H1 (cell line): ENCODE data around the gene SNRNP70. TPM values are rescaled to one million over a fixed set of nuclear protein-coding genes. Genes with fewer than 3 reads are reported as not detected.

Experiments
- CTCF ChIA-PET: fragments of 300-600 bp; sonication (Branson Sonifier 250); formaldehyde crosslinking; loops from one replicate; lab custom pipeline; 2021; ENCODE audit not compliant: partially characterized antibody; lab: Charles Lee
- POLR2A ChIA-PET: fragments of 300-600 bp; sonication (Branson Sonifier 250); formaldehyde crosslinking; loops from one replicate; lab custom pipeline; 2021; ENCODE audit warnings: inconsistent platforms; ENCODE audit not compliant: partially characterized antibody; lab: Charles Lee
- DNase-seq, 2 experiments: peaks; one replicate each; pipeline versions ENCODE4 v3.0.0 to v3.0.0-alpha.2; 2010 to 2022; ENCODE audit warnings: low spot score in 2 of 2, low read depth in 1 of 2, mixed read lengths in 1 of 2
- FAIRE-seq: peaks from 2 replicates; lab custom pipeline; 2011; peaks lifted over from hg19 to GRCh38; lab: Jason Lieb, UNC
- H2AFZ ChIP-seq: 2 replicates; pipeline ENCODE4 v1.8.1; 2012; ENCODE audit warnings: low read length, inconsistent platforms
- H2AK5ac ChIP-seq: 2 replicates; pipeline ENCODE4 v1.6.1; 2013; ENCODE audit warnings: low read depth, low read length
- H2BK120ac ChIP-seq: replicated peaks from 2 replicates; pipeline ENCODE3; 2013; ENCODE audit warnings: low read depth, low read length, inconsistent platforms
- H2BK12ac ChIP-seq: 2 replicates; pipeline ENCODE4 v1.6.1; 2013; ENCODE audit warnings: low read depth, low read length
- H2BK15ac ChIP-seq: 2 replicates; pipeline ENCODE4 v1.6.1; 2013; ENCODE audit warnings: low read length
- H2BK20ac ChIP-seq: 2 replicates; pipeline ENCODE4 v1.6.1; 2013; ENCODE audit warnings: low read length
- H2BK5ac ChIP-seq: 2 replicates; pipeline ENCODE4 v1.6.1; 2013; ENCODE audit warnings: low read depth, low read length
- H3K14ac ChIP-seq: 2 replicates; pipeline ENCODE4 v1.6.1; 2013; ENCODE audit warnings: inconsistent platforms; ENCODE audit not compliant: insufficient read length
- H3K18ac ChIP-seq: 2 replicates; pipeline ENCODE4 v1.6.1; 2013; ENCODE audit warnings: low read length; ENCODE audit errors: extremely low read depth
- H3K23ac ChIP-seq: 2 replicates; pipeline ENCODE4 v1.6.1; 2013; ENCODE audit warnings: inconsistent platforms; ENCODE audit not compliant: insufficient read length
- H3K23me2 ChIP-seq: 2 replicates; pipeline ENCODE4 v1.6.1; 2013; ENCODE audit warnings: low read depth, low read length
- H3K27ac ChIP-seq: 2 replicates; pipeline ENCODE4 v1.6.1; 2011; ENCODE audit warnings: low read depth, low read length, inconsistent platforms
- H3K27me3 ChIP-seq, 4 experiments: replicated peaks in 1 of 4; 1 replicate in 1 of 4; 2 replicates in 3 of 4; pipeline versions ENCODE4 v1.6.1 to v1.8.1; 2011 to 2013; ENCODE audit warnings: low read length in 3 of 4, mild to moderate bottlenecking in 3 of 4, inconsistent platforms in 2 of 4, mixed read lengths in 2 of 4, moderate library complexity in 1 of 4; ENCODE audit not compliant: control insufficient read depth in 3 of 4, insufficient read depth in 3 of 4; ENCODE audit errors: extremely low read depth in 1 of 4
- H3K36me3 ChIP-seq, 4 experiments: 2 replicates each; pipeline versions ENCODE4 v1.6.1 to v1.8.1; 2011 to 2013; ENCODE audit warnings: mild to moderate bottlenecking in 4 of 4, low read length in 3 of 4, moderate library complexity in 2 of 4, control low read depth in 1 of 4, inconsistent platforms in 1 of 4; ENCODE audit not compliant: insufficient read depth in 4 of 4, control insufficient read depth in 2 of 4
- H3K4ac ChIP-seq: replicated peaks from 2 replicates; pipeline ENCODE3; 2013; ENCODE audit warnings: low read length, low read depth, mixed read lengths, inconsistent platforms; ENCODE audit not compliant: insufficient read length
- H3K4me1 ChIP-seq, 4 experiments: replicated peaks in 1 of 4; 1 replicate in 1 of 4; 2 replicates in 3 of 4; pipeline versions ENCODE4 v1.6.1 to v1.8.1; 2011 to 2013; ENCODE audit warnings: low read length in 3 of 4, inconsistent platforms in 2 of 4, mixed read lengths in 1 of 4; ENCODE audit not compliant: insufficient read depth in 4 of 4, control insufficient read depth in 3 of 4
- H3K4me2 ChIP-seq, 2 experiments: 2 replicates each; pipeline versions ENCODE4 v1.6.1 to v1.8.1; 2011 to 2013; ENCODE audit warnings: low read depth in 2 of 2, low read length in 2 of 2, control low read depth in 1 of 2, inconsistent platforms in 1 of 2, mild to moderate bottlenecking in 1 of 2; ENCODE audit not compliant: insufficient read depth in 1 of 2
- H3K4me3 ChIP-seq, 4 experiments: fragments of 200-600, 300-600 bp in 1 of 4; sonication (generic), shearing (Covaris generic), sonication (Bioruptor Twin) in 1 of 4; 2 replicates each; pipeline versions ENCODE4 v1.5.1 to v1.8.1; 2011 to 2016; ENCODE audit warnings: low read length in 4 of 4, low read depth in 3 of 4, control low read depth in 2 of 4, inconsistent platforms in 2 of 4, mild to moderate bottlenecking in 2 of 4, mixed read lengths in 1 of 4, moderate library complexity in 1 of 4; ENCODE audit not compliant: insufficient read depth in 2 of 4; ENCODE audit errors: extremely low read depth in 1 of 4
- H3K56ac ChIP-seq: replicated peaks from 2 replicates; pipeline ENCODE3; 2013; ENCODE audit warnings: low read depth, mild to moderate bottlenecking, mixed read lengths, low read length, inconsistent platforms; ENCODE audit not compliant: insufficient read length
- H3K79me1 ChIP-seq: 2 replicates; pipeline ENCODE4 v1.6.1; 2013; ENCODE audit warnings: low read depth, low read length, control low read depth
- H3K79me2 ChIP-seq, 2 experiments: 2 replicates each; pipeline versions ENCODE4 v1.6.1 to v1.8.1; 2012 to 2013; ENCODE audit warnings: low read length in 2 of 2, mild to moderate bottlenecking in 2 of 2, inconsistent platforms in 1 of 2; ENCODE audit not compliant: insufficient read depth in 2 of 2, control insufficient read depth in 1 of 2
- H3K9ac ChIP-seq, 4 experiments: replicated peaks in 1 of 4; 1 replicate in 1 of 4; 2 replicates in 3 of 4; pipeline versions ENCODE4 v1.6.1 to v1.8.1; 2011 to 2013; ENCODE audit warnings: low read depth in 3 of 4, low read length in 3 of 4, control low read depth in 2 of 4, mild to moderate bottlenecking in 2 of 4, moderate library complexity in 2 of 4, inconsistent platforms in 1 of 4; ENCODE audit errors: extremely low read depth in 1 of 4
- H3K9me3 ChIP-seq, 2 experiments: 2 replicates each; pipeline versions ENCODE4 v1.6.1 to v1.8.1; 2012 to 2013; ENCODE audit warnings: mild to moderate bottlenecking in 2 of 2, moderate library complexity in 2 of 2, control low read depth in 1 of 2, inconsistent platforms in 1 of 2, low read depth in 1 of 2, low read length in 1 of 2, mixed read lengths in 1 of 2; ENCODE audit not compliant: insufficient read depth in 2 of 2
- H4K20me1 ChIP-seq, 2 experiments: replicated peaks in 1 of 2; 2 replicates each; pipeline versions ENCODE3 to v1.8.1; 2011 to 2013; ENCODE audit warnings: inconsistent platforms in 2 of 2, low read length in 2 of 2, mild to moderate bottlenecking in 1 of 2; ENCODE audit not compliant: insufficient read depth in 2 of 2, control insufficient read depth in 1 of 2
- H4K5ac ChIP-seq: 2 replicates; pipeline ENCODE4 v1.6.1; 2013; ENCODE audit warnings: low read length, low read depth, mixed read lengths, inconsistent platforms; ENCODE audit not compliant: insufficient read length
- H4K8ac ChIP-seq: 2 replicates; pipeline ENCODE4 v1.8.0; 2013; ENCODE audit warnings: mild to moderate bottlenecking, moderate library complexity, low read length, inconsistent platforms; ENCODE audit not compliant: insufficient read depth; ENCODE audit errors: extremely low read depth
- H4K91ac ChIP-seq: replicated peaks from 2 replicates; pipeline ENCODE3; 2013; ENCODE audit warnings: low read length, mixed read lengths, inconsistent platforms; ENCODE audit not compliant: insufficient read length
- BACH1 ChIP-seq: IDR thresholded peaks from 2 replicates; pipeline ENCODE4 v1.6.1; 2012; ENCODE audit warnings: low read length, improper control_type of control experiment
- HDAC2 ChIP-seq, 2 experiments: fragments of 300-600 bp in 1 of 2; sonication (generic) in 1 of 2; IDR thresholded peaks; 2 replicates each; pipeline ENCODE4 v1.6.1; 2011 to 2012; ENCODE audit warnings: low read depth in 2 of 2, low read length in 2 of 2, mild to moderate bottlenecking in 2 of 2, moderate library complexity in 2 of 2, borderline replicate concordance in 1 of 2, inconsistent platforms in 1 of 2
- SAP30 ChIP-seq: fragments of 300-600 bp; sonication (generic); IDR thresholded peaks from 2 replicates; pipeline ENCODE4 v1.7.1; 2012; ENCODE audit warnings: low read length, moderate library complexity, mild to moderate bottlenecking, inconsistent platforms; ENCODE audit not compliant: insufficient read depth, insufficient replicate concordance
- WGBS, 2 experiments: shearing (Covaris generic) in 1 of 2; methylation state at CpG; one replicate each; pipeline versions ENCODE4 v1.1.6 to v1.1.7; 2013 to 2015; ENCODE audit warnings: low lambda C conversion rate in 2 of 2, mixed read lengths in 2 of 2, inconsistent platforms in 1 of 2, low coverage in 1 of 2, missing lambda C conversion rate in 1 of 2; ENCODE audit not compliant: insufficient replicate concordance in 2 of 2, insufficient coverage in 1 of 2, insufficient read length in 1 of 2; ENCODE audit errors: extremely low coverage in 1 of 2, missing lambda C conversion rate in 1 of 2; 5-methylcytosine and 5-hydroxymethylcytosine counted together
- polyA plus RNA-seq, 7 experiments: library from polyadenylated mRNA; depleted of rRNA in 3 of 7; stranded (reverse) in 5 of 7; unstranded in 2 of 7; fragments of >200 nt in 5 of 7; fragments of 200-250 nt in 2 of 7; gene quantifications; 1 replicate in 5 of 7; 2 replicates in 1 of 7; 4 replicates in 1 of 7; pipeline versions ENCODE4 v1.2.1 to v1.2.3, GENCODE V29; 2011 to 2013; ENCODE audit warnings: missing spikeins in 2 of 7, mixed read lengths in 2 of 7
- total RNA-seq: library from RNA; stranded (reverse); fragmentation: NEBNext Ultra II Directional; extraction: Animal tissue kit (Norgen Biotek cat#: 25700); gene quantifications from 2 replicates; pipeline ENCODE4 v1.2.1, GENCODE V29; 2021

SNRNP70 gene
- total and polyA plus RNA-seq, 2 of the 8 experiments (the other 6 are each of a cell fraction or from before 2014, with no cell fraction given): 231 to 235 TPM

GRCh38 chr19:49085868-49086232 lies 599 bp downstream of the SNRNP70 start:
- H3K27ac ChIP-seq: peak overlapping the region; percentile 94
- H3K56ac ChIP-seq: peak overlapping the region; percentile 94
- H3K23ac ChIP-seq: no peak overlapping the region
- H3K9me3 ChIP-seq: no peaks in the 10 kb centered on the region
- no peak overlapping the region for H4K91ac ChIP-seq
- H2BK12ac ChIP-seq: 0 out of 2 replicates have a peak overlapping the region, but pooled peaks have one; percentile 68
- H3K9ac ChIP-seq: peak overlapping the region; percentile 91 to 98 (median 96)
- no peak overlapping the region for H2BK15ac ChIP-seq
- WGBS, 2 experiments: 10% methylated on average over 14 of the region's 14 CpGs; no CpG with 5 or more reads in 1 of the 2 experiments
- H3K36me3 ChIP-seq: peaks cover 15 to 41% (median 19%) of the 10 kb centered on the region in 4 experiments
- H3K4ac ChIP-seq: peak overlapping the region; percentile 70
- POLR2A ChIA-PET: interaction anchor here (1.0 to 2.5 kb wide), 6 partner anchors 9 to 63 kb away, joined by 4 to 10 read pairs (median 7); no protein-coding TSS in a partner anchor
- H2BK5ac ChIP-seq: peak overlapping the region; percentile 88; the same call in 1 of the 2 replicates
- H3K4me3 ChIP-seq: peak overlapping the region; percentile 84 to 97 (median 90)
- peak in 1 of 2 experiments; percentile 64 for DNase-seq
- peak overlapping the region; percentile 96; the same call in 1 of the 2 replicates for H3K18ac ChIP-seq
- H3K23me2 ChIP-seq: peaks cover 14% of the 10 kb centered on the region; the same call in 1 of the 2 replicates
- H3K27me3 ChIP-seq: peaks cover 0 to 3% (median 0%) of the 10 kb centered on the region in 4 experiments; a peak in 1 of 7 replicates
- TF ChIP-seq HDAC2 (IDR thresholded peaks at IDR 0.05; ENCODE audit: borderline replicate concordance in 1 of 2, low read depth in 2 of 2, low read length in 2 of 2) (0 out of 4 replicates have a peak, but pooled peaks of 1 of the 2 experiments have one; percentile 9), SAP30 (peak; percentile 56), BACH1 (no peak)
- no peak overlapping the region for H2BK20ac ChIP-seq
- peaks cover 12% of the 10 kb centered on the region for H3K79me1 ChIP-seq
- peaks cover 34 to 48% of the 10 kb centered on the region in 2 experiments for H3K79me2 ChIP-seq
- H3K14ac ChIP-seq: no peak overlapping the region
- CTCF ChIA-PET: interaction anchor here (0.9 kb wide), 1 partner anchor 12 kb away, joined by 3 read pairs; no protein-coding TSS in a partner anchor
- no peak for FAIRE-seq
- peak overlapping the region; percentile 96 for H4K8ac ChIP-seq
- H3K4me1 ChIP-seq: peaks cover 4 to 6% (median 5%) of the 10 kb centered on the region in 4 experiments
- H4K5ac ChIP-seq: peak overlapping the region; percentile 98
- H2AFZ ChIP-seq: no peak overlapping the region; the same call in 1 of the 2 replicates
- no peak overlapping the region for H2AK5ac ChIP-seq
- peaks cover 25 to 27% of the 10 kb centered on the region in 2 experiments for H4K20me1 ChIP-seq
- H2BK120ac ChIP-seq: no peak overlapping the region
- H3K4me2 ChIP-seq: peak overlapping the region; percentile 82 to 88
